ENCODE results near the gene KLHDC10.
"Not testable (repeated sequence)": the region's sequence is repeated elsewhere in the genome, so short reads cannot be mapped to it uniquely, and the experiment has no call there.

The KLHDC10 gene

DNA sequence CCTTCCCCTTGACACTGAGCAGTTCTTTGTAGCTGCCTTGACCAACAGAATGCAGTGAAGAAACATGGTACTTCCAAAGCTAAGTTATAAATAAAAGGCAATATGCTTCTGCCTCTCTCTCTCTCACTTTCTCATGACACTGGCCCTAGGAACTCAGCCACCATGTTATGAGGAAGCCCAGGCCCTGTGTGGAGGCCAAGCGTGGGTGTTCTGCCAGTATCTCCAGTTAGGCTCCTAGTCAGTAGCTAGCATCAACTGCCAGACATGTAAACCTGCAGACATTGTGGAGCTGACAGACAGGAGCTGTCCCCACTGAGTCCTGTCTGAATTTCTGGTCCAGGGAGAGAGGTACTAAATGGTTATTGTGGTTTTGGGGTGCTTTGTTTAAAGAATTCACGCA lies 89.7 kb downstream of the KLHDC10 start:
- DNase-seq, result no peak

DNA sequence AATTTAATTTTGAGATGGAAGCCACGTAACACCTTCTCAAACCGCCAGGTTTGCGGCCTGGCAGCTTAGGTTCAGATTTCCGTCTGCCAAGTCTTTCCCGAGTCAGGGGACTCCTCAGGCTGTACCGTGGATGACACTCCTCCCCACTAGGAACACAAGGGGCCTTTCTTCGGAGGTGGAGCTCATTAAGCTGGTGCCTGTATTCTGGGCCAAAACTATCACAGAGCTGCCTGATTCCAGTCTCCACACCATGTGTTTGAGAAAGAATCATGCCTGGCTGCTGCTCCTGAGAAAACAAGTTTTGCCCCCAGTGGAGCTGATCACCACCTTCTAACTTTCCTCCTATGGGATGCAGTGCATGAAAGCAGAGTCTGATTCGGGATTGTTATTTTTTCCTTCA lies 90.1 kb downstream of the KLHDC10 start:
- no peak for DNase-seq

DNA sequence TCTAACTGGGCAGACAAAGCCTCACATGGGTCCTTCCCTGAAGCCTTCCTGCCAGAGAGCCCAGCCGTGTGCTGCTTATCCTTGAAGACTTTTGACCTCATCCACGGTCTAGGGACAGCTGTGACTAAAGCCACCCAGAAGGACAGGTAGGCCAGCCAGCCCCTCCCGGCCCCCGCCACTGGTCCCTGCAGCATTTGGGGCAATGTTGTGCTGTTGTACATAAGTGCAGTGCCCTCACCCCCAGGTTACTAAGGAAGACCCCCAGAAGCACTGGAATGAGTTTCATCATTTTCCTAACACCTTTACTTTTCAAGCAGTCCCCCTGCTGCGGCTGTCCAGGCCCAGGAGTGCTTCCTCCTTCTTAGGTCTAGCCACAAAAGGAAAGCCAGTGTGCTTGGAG lies 91.9 kb downstream of the KLHDC10 start:
- DNase-seq, result no peak

DNA sequence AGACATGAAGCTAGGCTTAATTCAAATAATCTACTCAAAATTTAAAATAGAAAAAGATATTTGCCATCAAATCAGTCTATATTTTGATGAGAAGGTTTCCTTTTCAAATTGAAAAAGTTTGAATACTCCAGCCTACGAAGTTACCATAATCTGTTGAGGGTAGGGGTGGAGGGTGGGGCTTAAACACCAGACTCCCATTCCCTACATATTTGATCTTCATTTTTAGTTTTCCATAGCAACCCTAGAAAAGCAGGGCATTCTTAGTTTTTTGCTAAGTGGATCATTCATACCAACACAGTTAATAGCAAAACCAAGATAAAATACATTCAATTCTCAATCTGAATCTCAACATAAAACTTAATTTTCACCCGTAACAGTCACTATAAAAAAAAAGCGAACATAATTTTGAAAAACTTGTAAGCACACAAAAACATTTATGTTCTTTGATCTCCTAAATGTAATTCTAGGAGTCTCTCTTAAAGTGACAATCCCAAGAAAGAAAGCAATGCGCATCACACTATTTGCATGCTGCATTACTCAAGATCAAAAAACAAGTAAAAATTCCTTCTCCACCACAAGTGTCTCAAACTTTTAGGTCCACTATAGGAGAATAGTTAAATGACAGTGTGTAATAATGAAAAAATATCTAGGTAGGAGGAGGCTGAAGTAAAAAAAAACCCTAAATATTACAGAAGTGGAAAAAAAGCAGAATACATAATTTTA lies 104.1 kb downstream of the KLHDC10 start:
- no peak for DNase-seq

DNA sequence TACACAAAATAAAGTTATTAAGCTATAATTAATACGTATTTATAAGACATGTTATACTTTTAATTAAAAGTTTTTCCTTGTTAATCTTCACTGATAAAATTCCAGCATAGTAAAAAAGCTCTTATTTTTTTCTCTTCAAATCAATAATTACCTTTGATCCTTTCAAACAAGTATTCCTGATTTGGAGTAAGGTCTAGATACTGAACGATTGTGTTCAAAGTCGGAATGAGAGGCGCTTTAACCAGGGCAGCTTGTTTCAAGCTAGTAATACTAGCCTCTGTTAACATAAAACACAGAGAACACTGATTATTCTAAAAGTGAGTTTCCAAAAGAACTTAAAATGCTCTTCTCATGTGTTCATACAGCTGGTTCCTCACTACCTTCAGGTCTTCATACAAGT lies 107.9 kb downstream of the KLHDC10 start:
- no peak for DNase-seq

DNA sequence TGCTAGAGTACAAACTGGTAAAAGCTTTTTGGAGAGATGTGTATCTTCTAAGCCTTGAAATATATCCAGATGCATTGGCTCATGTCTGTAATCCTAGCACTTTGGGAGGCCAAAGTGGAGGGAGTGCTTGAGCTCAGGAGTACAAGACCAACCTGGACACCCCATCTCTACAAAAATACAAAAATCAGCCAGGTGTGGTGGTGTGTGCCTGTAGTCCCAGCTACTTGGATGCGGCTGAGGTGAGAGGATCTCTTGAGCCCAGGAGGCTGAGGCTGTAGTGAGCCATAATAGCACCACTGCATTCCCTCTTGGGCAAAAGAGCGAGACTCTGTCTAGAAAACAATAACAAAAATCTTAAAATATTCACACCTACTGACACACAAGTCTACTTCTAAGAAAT lies 109.3 kb downstream of the KLHDC10 start:
- no peak for DNase-seq

DNA sequence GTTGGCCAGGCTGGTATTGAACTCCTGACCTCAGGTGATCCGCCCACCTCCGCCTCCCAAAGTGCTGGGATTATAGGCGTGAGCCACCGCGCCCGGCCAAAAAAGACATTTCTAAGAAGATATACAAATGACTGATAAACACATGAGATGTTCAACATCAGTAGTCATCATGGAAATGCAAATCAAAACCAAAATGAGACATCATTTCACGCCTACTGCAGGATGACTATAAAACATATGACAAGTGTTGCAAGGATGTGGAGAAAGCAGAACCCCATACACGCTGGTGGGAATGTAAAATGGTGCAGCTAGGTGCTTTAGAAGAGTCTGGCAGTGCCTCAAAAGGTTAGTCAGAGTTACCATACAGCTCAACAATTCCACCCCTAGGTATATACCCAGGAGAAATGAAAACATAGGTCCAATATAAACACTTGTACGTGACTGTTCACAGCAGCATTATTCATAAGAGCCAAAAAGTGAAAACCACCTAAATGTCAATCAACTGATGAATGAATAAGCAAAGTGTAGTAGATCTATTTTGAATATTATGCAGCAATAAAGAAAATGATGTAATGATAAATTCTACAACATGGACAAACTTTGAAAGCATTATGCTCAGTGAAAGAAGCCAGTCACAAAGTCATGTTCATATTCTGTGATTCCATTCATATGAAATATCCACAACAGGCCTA lies 110.4 kb downstream of the KLHDC10 start:
- peak; percentile 30 to 42 for DNase-seq

DNA sequence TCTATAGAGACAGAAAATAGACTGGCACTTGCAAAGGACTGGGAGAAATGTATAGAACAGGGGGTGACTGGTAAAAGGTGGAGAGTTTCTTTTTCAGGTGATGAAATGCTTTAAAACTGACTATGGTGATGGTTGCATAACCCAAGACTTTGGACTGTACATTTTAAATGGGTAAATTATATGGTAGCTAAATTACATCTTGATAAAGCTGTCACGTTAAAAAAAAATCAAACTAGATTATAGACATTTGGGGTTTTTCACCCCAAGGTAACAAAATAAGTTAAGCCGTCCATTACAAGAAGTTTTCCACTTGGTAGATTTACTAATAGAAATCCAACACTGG lies 110.9 kb downstream of the KLHDC10 start:
- DNase-seq, result no peak

DNA sequence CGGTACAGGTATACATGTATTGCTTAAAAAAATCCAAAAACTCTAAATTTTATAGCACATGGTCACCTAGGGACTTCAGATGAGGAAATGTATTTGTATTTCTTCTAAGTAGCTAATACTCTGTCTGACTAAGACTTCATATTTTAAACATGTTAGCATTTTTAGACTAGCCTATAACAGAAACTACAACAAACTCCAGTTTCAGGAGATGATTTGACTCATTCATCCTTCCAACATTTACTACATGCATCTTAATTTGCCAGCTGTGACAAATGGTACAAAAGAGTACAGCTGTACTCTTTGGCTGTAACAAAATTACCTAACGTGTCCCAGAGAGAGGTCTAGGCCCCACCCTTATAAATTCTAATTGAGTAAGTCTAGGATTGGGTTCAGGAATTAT lies 112.7 kb downstream of the KLHDC10 start:
- DNase-seq, result no peak

DNA sequence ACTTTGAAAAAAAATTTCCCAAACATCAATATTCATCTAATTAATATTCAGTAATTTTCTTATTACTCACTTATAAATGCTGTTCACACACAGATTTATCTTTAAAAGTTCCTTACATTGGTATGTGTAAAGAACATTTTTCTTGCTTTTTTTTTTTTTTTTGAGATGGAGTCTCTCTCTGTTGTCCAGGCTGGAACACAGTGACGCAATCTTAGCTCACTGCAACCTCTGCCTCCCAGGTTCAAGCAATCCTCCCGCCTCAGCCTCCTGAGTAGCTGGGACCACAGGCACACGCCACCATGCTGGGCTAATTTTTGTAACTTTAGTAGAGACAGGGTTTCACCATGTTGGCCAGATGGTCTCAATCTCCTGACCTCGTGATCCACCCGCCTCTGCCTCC lies 114.0 kb downstream of the KLHDC10 start:
- DNase-seq, result not testable (repeated sequence)

All from stimulated activated CD4-positive, alpha-beta T cell treated with anti-CD3 and anti-CD28 coated beads, Interleukin-2, amount 100 ng/mL, for 48 hours (primary cell).